ENCODE measurements around the gene TTC34.

TTC34 gene

GRCh38 chr1:2601721-2602303 lies 199.7 kb downstream of the TTC34 start:
- no peak for DNase-seq

- DNase-seq: no peak
These were observed 203.1 kb downstream of the TTC34 start for GRCh38 chr1:2598329-2598931.

GRCh38 chr1:2597441-2598328 lies 203.8 kb downstream of the TTC34 start:
- no peak for DNase-seq

GRCh38 chr1:2596530-2597333 lies 204.8 kb downstream of the TTC34 start:
- DNase-seq: peak; percentile 18

GRCh38 chr1:2595812-2596529 lies 205.5 kb downstream of the TTC34 start:
- DNase-seq: no peak

- DNase-seq: no peak
These were observed 206.2 kb downstream of the TTC34 start for GRCh38 chr1:2595261-2595811.

- no peak for DNase-seq
These were observed 206.8 kb downstream of the TTC34 start for GRCh38 chr1:2594641-2595131.

- peak; percentile 51 for DNase-seq
These were observed 207.4 kb downstream of the TTC34 start for GRCh38 chr1:2594001-2594640.

- no peak for DNase-seq
These were observed 208.1 kb downstream of the TTC34 start for GRCh38 chr1:2593251-2593878.

GRCh38 chr1:2592672-2593071 lies 208.8 kb downstream of the TTC34 start:
- DNase-seq: no peak

- DNase-seq: no peak
These were observed 209.8 kb downstream of the TTC34 start for GRCh38 chr1:2591581-2592261.

- no peak for DNase-seq
These were observed 210.3 kb downstream of the TTC34 start for GRCh38 chr1:2591233-2591580.

- DNase-seq: no peak
These were observed 211.0 kb downstream of the TTC34 start for GRCh38 chr1:2590233-2591141.

GRCh38 chr1:2589431-2590232 lies 211.9 kb downstream of the TTC34 start:
- no peak for DNase-seq

- no peak for DNase-seq
These were observed 212.6 kb downstream of the TTC34 start for GRCh38 chr1:2588661-2589430.

GRCh38 chr1:2587860-2588571 lies 213.5 kb downstream of the TTC34 start:
- DNase-seq: no peak

All from eye (tissue), 1 donor.